Natural killer cell (primary cell): ENCODE data around the gene ARHGAP42. TPM values are rescaled to one million over a fixed set of nuclear protein-coding genes. Genes with fewer than 3 reads are reported as not detected.
"Not testable (repeated sequence)": the region's sequence is repeated elsewhere in the genome, so short reads cannot be mapped to it uniquely, and the experiment has no call there.

Source experiments
- ATAC-seq, 3 donors: fragments of 150-1000 bp in 2 of 3; fragments of 200-7000 bp in 1 of 3; cut with Tn5 transposase; 1 replicate in 1 of 3; 2 replicates in 2 of 3; pipeline ENCODE4 v1.10.0; 2021; ENCODE audit warnings: mild to moderate bottlenecking in 2 of 3, moderate library complexity in 2 of 3
- DNase-seq, 2 donors: peaks; one replicate each; pipeline versions ENCODE4 v3.0.0 to v3.0.0-alpha.2; 2013 to 2021; ENCODE audit warnings: mixed read lengths in 1 of 2
- H3K27ac ChIP-seq: one replicate; pipeline ENCODE4 v1.5.1; 2013; ENCODE audit warnings: mild to moderate bottlenecking, low read length
- H3K27me3 ChIP-seq: one replicate; pipeline ENCODE4 v1.6.1; 2013; ENCODE audit warnings: low read length; ENCODE audit not compliant: control insufficient read depth, insufficient read depth
- H3K36me3 ChIP-seq: one replicate; pipeline ENCODE4 v1.6.1; 2013; ENCODE audit warnings: low read length; ENCODE audit not compliant: control insufficient read depth, insufficient read depth
- H3K4me1 ChIP-seq: one replicate; pipeline ENCODE4 v1.6.1; 2013; ENCODE audit warnings: low read length; ENCODE audit not compliant: control insufficient read depth, insufficient read depth
- H3K4me3 ChIP-seq: one replicate; pipeline ENCODE4 v1.5.1; 2013; ENCODE audit warnings: low read length
- H3K9me3 ChIP-seq: one replicate; pipeline ENCODE4 v1.6.1; 2013; ENCODE audit warnings: low read length; ENCODE audit not compliant: control insufficient read depth, insufficient read depth
- H3K27ac Mint-ChIP-seq, 2 donors: one replicate each; pipeline ENCODE4 v1.8.0; 2022; ENCODE audit warnings: mild to moderate bottlenecking in 2 of 2, mixed read lengths in 2 of 2, moderate library complexity in 1 of 2
- H3K27me3 Mint-ChIP-seq, 2 donors: one replicate each; pipeline ENCODE4 v1.8.0; 2022; ENCODE audit warnings: low read depth in 2 of 2, mixed read lengths in 2 of 2
- H3K36me3 Mint-ChIP-seq: one replicate; pipeline ENCODE4 v1.8.0; 2022; ENCODE audit warnings: mixed read lengths
- H3K4me1 Mint-ChIP-seq, 2 donors: one replicate each; pipeline ENCODE4 v1.8.0; 2022; ENCODE audit warnings: mixed read lengths in 2 of 2
- H3K4me3 Mint-ChIP-seq: one replicate; pipeline ENCODE4 v1.8.0; 2022; ENCODE audit warnings: mild to moderate bottlenecking, moderate library complexity, mixed read lengths
- H3K9me3 Mint-ChIP-seq, 2 donors: one replicate each; pipeline ENCODE4 v1.8.0; 2022; ENCODE audit warnings: mixed read lengths in 2 of 2
- WGBS: methylation state at CpG from one replicate; pipeline ENCODE4 v1.1.7; 2013; ENCODE audit warnings: missing lambda C conversion rate; ENCODE audit not compliant: insufficient coverage; 5-methylcytosine and 5-hydroxymethylcytosine counted together
- intact Hi-C: fragments of 100-400 bp; cut with micrococcal nuclease; formaldehyde crosslinking; loops from one replicate; pipeline ENCODE4 v1.14.2; 2022
- total RNA-seq, 4 donors: library from RNA; stranded (reverse); fragments of 120-200 nt in 1 of 4; gene quantifications; one replicate each; pipeline versions ENCODE4 v1.2.3 to v1.2.4, GENCODE V29; 2013 to 2022
- TF ChIP-seq, protein P1 (sequence below): fragments of 200-600 bp; IDR thresholded peaks from one replicate; pipeline ENCODE4 v1.8.0; 2022; ENCODE audit warnings: antibody characterized with exemption

The ARHGAP42 gene
- total RNA-seq, 3 donors from 2014 or later (not counting 1 experiment from before 2014, with no cell fraction given), result 6.0 to 7.6 (median 6.4) TPM

DNA sequence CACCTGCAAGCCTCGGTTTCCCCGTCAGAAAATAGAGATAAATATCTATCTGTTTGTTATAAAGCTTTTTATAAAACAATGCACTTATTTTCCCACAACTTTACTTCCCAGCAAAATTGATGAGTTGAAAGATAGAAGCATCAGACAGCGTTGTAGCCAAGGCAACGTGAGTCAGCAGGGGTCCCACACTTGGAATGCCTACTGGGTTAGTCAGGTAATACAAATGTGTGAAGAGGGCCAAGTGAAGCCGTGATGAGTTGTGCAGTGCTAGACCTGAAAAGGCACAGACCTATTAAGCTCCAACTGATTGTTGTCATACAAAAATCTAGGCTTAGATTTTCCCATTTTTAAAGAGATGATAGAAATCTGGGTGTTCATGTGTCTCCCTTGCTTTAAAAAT is 323.8 kb downstream of the ARHGAP42 start:
- 84% methylated on average over 3 of the region's 5 CpGs for WGBS
- H3K27me3 Mint-ChIP-seq, result no peaks in the 10 kb centered on the region
- Histone ChIP-seq H3K27me3 (no peaks in the 10 kb centered on the region), H3K27ac (no peak overlapping the region), H3K9me3 (no peaks in the 10 kb centered on the region), H3K4me1 (no peaks in the 10 kb centered on the region), H3K36me3 (no peaks in the 10 kb centered on the region), H3K4me3 (no peak overlapping the region)
- H3K4me1 Mint-ChIP-seq, result no peaks in the 10 kb centered on the region
- H3K36me3 Mint-ChIP-seq, result no peaks in the 10 kb centered on the region
- intact Hi-C loops, result no loop called here
- H3K9me3 Mint-ChIP-seq, result peaks cover 3 to 8% of the 10 kb centered on the region in 2 donors
- H3K27ac Mint-ChIP-seq, result no peak overlapping the region
- H3K4me3 Mint-ChIP-seq, result no peak overlapping the region
- no peak for ATAC-seq
- TF ChIP-seq, protein P1, sequence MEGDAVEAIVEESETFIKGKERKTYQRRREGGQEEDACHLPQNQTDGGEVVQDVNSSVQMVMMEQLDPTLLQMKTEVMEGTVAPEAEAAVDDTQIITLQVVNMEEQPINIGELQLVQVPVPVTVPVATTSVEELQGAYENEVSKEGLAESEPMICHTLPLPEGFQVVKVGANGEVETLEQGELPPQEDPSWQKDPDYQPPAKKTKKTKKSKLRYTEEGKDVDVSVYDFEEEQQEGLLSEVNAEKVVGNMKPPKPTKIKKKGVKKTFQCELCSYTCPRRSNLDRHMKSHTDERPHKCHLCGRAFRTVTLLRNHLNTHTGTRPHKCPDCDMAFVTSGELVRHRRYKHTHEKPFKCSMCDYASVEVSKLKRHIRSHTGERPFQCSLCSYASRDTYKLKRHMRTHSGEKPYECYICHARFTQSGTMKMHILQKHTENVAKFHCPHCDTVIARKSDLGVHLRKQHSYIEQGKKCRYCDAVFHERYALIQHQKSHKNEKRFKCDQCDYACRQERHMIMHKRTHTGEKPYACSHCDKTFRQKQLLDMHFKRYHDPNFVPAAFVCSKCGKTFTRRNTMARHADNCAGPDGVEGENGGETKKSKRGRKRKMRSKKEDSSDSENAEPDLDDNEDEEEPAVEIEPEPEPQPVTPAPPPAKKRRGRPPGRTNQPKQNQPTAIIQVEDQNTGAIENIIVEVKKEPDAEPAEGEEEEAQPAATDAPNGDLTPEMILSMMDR, result no peak
- no peak for DNase-seq

DNA sequence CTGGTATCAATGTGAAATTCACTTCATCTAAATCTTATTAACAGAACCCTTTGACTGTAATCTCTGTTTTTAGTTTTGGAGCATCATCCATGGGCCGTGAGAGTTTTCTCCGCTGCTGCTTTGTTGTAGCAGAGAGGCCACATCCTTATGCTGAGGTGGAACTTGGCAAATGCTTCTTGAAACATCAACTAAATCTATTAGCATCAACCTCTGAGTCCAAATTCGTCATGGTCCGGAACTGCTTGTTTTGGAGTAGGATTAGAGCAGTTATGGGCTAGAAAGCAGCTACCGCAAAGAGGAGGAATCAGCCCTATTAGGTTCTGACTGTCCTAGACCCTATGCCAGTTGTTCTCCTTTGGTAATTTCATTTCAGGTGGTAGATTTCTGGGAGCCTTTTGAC is 324.8 kb downstream of the ARHGAP42 start:
- peaks cover 3 to 8% of the 10 kb centered on the region in 2 donors for H3K9me3 Mint-ChIP-seq
- no peaks in the 10 kb centered on the region for H3K36me3 Mint-ChIP-seq
- intact Hi-C loops, result no loop called here
- TF ChIP-seq, protein P1, result no peak
- no peak for ATAC-seq
- Histone ChIP-seq H3K27me3 (no peaks in the 10 kb centered on the region), H3K9me3 (no peaks in the 10 kb centered on the region), H3K4me1 (no peaks in the 10 kb centered on the region), H3K4me3 (no peak overlapping the region), H3K27ac (no peak overlapping the region), H3K36me3 (no peaks in the 10 kb centered on the region)
- no peak overlapping the region for H3K27ac Mint-ChIP-seq
- H3K4me3 Mint-ChIP-seq, result no peak overlapping the region
- H3K27me3 Mint-ChIP-seq, result no peaks in the 10 kb centered on the region
- no peak for DNase-seq
- H3K4me1 Mint-ChIP-seq, result no peaks in the 10 kb centered on the region
- 89% methylated on average over 5 of the region's 5 CpGs for WGBS

DNA sequence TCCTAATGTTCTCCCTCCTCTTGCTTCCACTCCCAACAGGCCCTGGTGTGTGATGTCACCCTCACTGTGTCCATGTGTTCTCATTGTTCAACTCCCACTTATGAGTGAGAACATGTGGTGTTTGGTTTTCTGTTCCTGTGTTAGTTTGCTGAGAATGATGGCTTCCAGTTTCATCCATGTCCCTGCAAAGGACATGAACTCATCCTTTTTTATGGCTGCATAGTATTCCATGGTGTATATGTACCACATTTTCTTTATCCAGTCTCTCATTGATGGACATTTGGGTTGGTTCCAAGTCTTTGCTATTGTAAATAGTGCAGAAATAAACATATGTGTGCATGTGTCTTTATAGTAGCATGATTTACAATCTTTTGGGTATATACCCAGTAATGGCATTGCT is 326.6 kb downstream of the ARHGAP42 start:
- H3K27me3 ChIP-seq, H3K36me3 Mint-ChIP-seq, H3K4me3 Mint-ChIP-seq, H3K27me3 Mint-ChIP-seq, H3K4me1 Mint-ChIP-seq, H3K36me3 ChIP-seq, H3K9me3 ChIP-seq, ATAC-seq, H3K27ac ChIP-seq, DNase-seq, H3K9me3 Mint-ChIP-seq, H3K4me3 ChIP-seq, H3K27ac Mint-ChIP-seq, intact Hi-C loops, H3K4me1 ChIP-seq: not testable (repeated sequence)

DNA sequence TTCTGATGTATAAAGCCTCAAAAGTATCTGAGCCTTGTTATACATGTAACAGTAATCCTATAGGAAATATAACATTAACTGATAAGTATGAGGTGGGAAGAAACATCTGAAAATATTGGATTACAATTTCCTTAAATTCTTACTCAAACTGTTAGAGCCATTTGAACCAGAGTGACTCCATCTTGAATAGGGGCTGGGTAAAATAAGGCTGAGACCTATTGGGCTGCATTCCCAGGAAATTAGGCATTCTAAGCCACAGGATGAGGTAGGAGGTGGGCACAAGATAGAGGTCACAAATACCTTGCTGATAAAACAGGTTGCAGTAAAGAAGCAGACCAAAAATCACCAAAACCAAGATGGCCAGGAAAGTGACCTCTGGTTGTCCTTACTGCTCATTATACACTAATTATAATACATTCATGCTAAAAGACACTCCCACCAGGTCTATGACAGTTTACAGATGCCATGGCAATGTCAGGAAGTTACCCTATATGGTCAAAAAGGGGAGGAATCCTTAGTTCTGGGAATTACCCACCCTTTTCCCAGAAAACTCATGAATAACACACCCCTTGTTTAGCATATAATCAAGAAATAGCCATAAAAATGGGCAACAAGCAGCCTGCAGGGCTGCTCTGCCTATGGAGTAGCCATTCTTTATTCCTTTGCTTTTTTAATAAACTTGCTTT is 327.7 kb downstream of the ARHGAP42 start:
- Mint-ChIP-seq H3K4me3 (no peak overlapping the region), H3K4me1 (no peaks in the 10 kb centered on the region), H3K27ac (no peak overlapping the region), H3K9me3 (peaks cover 3 to 8% of the 10 kb centered on the region in 2 donors), H3K27me3 (no peaks in the 10 kb centered on the region), H3K36me3 (no peaks in the 10 kb centered on the region)
- H3K27me3 ChIP-seq, result no peaks in the 10 kb centered on the region
- ATAC-seq, result no peak
- intact Hi-C loops, result no loop called here
- H3K4me3 ChIP-seq, result no peak overlapping the region
- H3K27ac ChIP-seq, result no peak overlapping the region
- TF ChIP-seq, protein P1, result no peak
- H3K9me3 ChIP-seq, result peaks cover 4% of the 10 kb centered on the region
- DNase-seq, result no peak
- no peaks in the 10 kb centered on the region for H3K36me3 ChIP-seq
- H3K4me1 ChIP-seq, result no peaks in the 10 kb centered on the region
